Inferior parietal cortex (tissue), 1 donor: Measurements from ENCODE around the gene GADD45GIP1.
"Not testable (repeated sequence)": the region's sequence is repeated elsewhere in the genome, so short reads cannot be mapped to it uniquely, and the experiment has no call there.

Experiments used
- DNase-seq: peaks from one replicate; pipeline ENCODE4 v3.0.0-alpha.2; 2016; ENCODE audit errors: extremely low spot score

Gene GADD45GIP1

DNA sequence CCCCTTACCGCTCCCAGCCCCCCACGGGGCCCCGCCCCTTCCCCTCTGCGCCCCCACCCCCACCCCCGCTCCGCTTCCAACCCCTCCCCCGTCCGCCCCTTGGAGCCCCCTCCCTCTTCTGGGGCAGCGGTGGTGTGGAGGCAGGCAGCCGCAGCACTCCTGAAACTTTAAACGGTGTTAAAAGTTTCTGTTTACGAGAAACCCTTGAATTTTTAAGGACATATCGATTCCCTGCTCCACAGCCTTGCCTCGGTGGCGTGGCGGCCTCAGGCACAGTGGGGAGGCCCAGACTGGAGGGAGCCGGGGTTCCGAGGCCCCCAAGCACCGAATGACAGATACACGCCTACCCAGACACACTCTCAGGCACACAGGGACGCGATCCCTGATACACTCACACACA lies 33.4 kb upstream of the GADD45GIP1 start:
- no peak for DNase-seq

DNA sequence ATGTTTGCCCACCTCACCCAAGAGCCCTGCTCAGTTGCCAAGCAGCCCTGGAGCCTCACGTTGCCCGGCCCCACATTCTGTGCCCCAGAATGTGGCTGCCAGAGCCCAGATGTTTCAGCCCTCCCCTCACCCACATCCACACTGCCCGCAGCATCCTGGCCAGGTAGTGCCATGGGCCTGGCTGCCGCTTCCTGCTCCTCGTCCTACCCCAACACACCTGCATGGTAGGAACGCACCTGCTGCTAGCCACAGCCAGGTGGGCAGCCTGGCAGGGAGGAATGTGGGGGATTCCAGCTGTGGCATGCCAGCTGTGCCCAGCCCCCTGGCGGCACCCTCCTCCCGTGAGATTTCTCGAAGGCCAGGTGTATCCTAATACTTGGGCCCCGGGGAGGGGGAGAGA lies 30.8 kb upstream of the GADD45GIP1 start:
- no peak for DNase-seq

DNA sequence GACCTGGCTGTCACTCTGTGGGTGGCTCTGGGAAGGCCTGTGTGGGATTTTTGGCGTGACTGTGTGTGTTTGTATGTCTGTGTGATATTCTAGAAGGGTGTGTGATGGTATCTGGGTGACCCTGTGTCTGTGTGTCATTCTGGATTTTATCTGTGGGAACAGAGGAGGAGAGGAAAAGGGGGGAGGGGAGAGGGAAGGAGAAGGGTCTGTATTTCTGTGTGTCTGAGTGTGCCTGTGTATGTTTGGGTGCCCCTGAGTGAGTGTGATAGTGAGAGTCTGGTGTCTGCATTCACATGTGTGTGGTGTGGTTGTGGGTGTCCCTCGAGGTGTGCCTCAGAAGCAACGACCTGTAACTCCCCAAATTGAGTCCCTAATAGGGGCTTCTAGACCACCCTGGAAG lies 30.2 kb upstream of the GADD45GIP1 start:
- no peak for DNase-seq

GRCh38 chr19:12986726-12987125 lies 29.7 kb upstream of the GADD45GIP1 start:
- no peak for DNase-seq

DNA sequence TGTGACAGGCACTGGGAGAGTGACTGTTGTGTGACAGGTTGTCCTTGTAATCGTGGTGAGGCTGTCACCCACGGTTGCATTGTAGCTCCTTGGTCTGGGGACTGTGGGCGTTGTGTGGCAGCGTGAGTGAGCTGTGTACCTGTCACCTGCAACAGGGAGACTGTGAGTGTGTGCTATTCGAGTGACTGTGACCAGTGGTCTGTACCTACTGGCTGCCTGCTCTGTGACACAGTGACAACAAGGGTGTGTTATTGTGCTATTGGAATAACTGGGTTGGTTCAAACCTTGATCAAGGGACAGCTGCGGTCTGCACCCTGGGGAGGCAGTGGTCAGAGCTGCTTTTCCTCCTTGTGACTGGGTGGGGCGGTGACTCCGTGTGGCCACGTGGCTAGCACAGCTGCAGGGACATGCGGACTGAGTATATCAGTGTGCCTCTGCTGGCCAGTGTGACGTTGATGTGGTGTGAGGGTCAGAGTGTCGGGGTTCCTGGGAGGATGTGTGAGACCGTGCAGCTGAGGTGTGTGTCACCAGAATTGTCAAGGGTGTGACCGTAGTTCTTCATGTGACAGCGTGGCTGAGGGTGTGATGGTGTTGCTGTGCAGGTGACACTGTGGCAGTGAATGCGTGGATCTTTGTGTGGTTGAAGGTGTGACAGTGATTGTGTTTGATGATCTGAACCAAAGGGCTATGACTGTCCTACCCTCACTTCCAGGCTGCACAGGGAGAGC lies 28.2 kb upstream of the GADD45GIP1 start:
- peak; percentile 84 for DNase-seq

DNA sequence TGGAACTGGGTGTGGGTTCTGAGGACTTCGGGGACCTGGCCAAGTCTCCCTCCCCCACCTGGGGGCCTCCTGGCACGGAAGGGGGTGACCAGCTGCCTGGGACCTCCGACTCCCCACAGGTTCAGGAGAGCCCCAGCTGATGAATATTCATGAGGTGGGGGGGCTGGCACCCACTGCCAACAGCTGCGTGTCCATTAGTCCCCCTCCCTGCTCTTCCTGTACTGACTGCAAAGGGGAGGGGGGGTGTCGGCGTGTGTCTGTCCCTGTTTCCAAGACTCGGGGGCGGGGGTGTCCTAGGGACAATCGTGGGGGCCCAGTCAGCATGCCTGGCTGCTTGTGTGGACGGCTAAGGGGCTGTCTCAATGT lies 27.6 kb upstream of the GADD45GIP1 start:
- DNase-seq, result no peak

DNA sequence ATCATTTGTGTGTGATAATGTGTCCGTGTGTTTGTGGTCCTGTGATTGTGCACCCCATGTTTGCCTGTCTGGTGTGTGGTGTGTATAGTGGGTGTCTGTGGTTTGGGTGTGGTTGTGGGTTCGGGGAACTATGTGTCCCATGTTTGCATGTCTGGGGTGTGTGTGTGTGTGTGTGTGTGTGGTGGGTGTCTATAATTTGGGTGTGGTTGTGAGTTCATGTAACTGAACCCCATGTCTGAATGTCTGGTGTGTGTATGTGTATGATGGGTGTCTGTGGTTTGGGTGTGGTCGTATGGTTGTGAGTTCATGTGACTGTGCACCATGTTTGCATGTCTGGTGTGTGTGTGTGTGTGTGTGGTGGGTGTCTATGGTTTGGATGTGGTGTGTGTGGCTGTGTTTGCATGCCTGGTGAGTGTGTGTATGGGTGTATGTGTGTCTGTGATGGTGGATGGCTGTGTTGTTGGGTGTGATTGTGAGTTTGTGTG lies 27.2 kb upstream of the GADD45GIP1 start:
- no peak for DNase-seq

DNA sequence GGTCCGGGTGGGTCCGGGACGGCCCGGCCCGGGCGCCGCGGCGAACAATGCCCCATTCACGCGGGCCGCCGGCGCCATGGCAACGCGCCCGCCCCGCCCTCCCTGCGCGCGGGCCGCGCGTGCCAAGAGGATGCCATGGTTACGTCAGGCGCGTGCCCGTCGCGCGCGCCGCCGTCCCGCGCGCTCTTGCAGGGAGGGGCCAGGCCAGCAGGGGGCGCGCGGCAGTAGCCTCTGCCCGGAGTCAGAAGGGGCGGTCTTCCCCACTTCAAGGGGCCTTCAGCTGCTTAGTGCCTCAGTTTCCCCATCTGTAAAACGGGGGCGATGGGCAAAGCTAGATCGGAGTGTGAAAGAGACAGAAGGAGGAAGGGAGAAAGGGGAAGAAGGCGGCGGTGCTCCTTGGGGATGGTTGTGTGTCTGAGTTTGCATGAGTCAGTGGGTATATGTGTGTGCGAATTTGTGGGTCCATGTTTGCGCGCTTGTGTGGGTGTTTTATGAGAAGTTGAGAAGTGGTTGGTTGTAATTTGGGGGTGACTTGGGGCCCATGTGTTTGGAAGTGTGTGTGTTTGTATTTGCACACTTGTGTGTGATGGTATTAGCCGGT lies 26.6 kb upstream of the GADD45GIP1 start:
- peak; percentile 87 for DNase-seq

DNA sequence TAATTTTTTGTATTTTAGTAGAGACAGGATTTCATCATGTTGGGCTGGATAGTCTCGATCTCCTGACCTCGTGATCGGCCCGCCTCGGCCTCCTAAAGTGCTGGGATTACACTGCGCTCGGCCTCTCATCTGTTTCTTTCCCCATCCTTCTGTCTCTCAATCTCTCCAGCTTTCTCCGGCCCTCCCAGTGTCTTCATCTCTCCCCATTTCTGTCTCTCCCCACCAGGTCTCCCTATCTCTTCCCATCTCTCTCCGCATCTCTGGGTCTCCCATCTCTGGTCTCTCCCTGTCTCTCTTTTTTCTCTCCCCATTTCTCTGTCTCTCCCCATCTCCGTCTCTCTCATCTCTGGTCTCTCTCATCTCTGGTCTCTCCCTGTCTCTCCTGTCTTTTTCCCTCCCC lies 26.1 kb upstream of the GADD45GIP1 start:
- no peak for DNase-seq

- DNase-seq, result no peak
Observed at GRCh38 chr19:12982648-12983047, 25.6 kb upstream of the GADD45GIP1 start.

GRCh38 chr19:12979974-12980373 lies 23.0 kb upstream of the GADD45GIP1 start:
- no peak for DNase-seq

- DNase-seq, result not testable (repeated sequence)
Observed at GRCh38 chr19:12976109-12976508, 19.1 kb upstream of the GADD45GIP1 start.

- no peak for DNase-seq
Observed at GRCh38 chr19:12975221-12975741, 18.3 kb upstream of the GADD45GIP1 start.

DNA sequence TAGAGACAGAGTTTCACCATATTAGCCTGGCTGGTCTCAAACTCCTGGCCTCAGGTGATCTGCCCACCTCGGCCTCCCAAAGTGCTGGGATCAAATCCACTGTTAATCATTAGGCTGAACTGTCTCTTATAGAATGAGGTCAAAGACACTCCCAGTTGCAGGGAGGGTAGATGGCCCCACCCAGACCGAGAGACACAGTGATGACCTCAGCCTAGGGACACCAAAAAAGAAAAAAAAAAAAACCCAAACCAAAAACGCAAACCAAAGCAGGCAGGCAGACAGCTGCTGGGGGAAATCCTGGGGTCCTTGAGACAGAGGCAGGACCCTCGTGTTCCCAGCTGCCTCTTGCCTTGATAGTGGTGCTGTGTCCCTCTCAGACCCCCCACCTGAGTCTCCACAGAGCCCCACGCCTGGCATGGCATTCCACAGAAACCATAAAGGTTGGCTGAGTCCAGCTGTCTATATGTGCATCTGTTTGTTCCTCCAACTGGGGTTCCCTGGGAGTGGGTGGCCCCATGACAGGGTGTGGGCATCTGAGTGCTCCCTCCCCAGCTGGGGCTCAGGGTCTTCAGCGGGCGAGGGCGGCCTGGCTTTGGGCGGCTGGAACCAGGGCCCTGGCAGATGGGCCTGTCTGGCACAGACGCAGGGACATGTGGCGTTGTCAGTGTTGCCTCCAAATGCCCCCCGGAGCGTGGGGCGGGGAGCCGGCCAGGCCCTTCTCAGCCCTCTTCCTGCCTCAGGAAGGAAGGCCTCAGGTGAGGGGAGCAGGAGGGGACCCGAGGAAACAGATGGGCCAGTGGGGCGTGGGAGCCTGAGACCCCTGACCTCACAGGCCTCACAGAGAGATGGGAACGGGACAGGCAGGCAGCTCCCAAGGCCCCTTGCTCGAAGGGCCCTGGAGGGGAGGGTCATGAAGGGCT lies 17.5 kb upstream of the GADD45GIP1 start:
- DNase-seq, result no peak

DNA sequence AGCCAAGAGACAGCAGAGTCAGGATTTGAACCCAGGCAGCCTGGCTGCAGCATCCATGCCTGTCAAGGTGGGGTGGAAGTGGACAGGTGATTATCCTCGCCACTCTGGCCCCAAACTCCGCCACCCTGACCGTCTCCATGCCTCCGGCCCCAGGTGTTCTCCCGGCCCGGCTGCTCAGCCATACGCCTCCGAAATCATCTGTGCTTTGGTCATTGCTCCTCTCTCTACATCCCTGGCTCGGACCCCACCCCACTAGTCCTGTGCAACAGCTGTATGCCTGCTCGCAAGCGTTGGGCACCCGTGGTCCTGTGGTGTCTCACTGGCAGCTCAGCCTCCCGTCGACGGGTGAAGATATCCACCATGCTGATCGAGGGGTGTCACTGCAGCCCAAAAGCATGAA lies 16.2 kb upstream of the GADD45GIP1 start:
- DNase-seq, result no peak

DNA sequence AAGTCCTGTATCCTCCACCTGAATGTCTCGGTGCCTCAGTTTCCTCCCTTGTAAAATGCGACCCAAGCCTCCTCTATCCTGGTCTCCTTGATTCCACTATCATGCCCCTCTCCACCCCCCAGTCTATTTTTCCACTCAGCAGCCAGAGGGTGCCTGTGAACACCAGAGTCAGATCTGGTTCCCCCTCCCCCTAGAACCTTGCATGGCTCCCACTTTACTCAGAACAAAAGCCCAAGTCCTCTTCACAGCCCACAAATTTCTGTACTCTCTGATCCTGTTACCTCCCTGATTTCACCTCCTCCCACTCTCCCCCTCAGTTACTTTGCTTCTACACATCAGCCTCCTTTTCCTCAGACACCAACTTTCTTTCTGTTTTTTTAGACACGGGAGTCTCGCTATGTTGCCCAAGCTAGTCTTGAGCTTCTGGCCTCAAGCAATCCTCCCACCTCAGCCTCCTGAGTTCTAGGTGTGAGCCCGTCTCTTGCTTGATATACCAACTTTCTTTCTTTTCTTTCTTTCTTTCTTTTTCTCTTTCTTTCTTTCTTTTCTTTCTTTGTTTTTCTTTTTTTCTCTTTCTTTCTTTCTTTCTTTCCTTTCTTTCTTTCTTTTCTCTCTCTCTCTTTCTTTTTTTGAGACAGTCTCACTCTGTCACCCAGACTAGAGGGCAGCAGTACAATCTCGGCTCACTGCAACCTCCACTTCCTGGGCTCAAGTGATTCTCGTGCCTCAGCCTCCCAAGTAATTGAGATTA lies 13.2 kb upstream of the GADD45GIP1 start:
- DNase-seq, result no peak

DNA sequence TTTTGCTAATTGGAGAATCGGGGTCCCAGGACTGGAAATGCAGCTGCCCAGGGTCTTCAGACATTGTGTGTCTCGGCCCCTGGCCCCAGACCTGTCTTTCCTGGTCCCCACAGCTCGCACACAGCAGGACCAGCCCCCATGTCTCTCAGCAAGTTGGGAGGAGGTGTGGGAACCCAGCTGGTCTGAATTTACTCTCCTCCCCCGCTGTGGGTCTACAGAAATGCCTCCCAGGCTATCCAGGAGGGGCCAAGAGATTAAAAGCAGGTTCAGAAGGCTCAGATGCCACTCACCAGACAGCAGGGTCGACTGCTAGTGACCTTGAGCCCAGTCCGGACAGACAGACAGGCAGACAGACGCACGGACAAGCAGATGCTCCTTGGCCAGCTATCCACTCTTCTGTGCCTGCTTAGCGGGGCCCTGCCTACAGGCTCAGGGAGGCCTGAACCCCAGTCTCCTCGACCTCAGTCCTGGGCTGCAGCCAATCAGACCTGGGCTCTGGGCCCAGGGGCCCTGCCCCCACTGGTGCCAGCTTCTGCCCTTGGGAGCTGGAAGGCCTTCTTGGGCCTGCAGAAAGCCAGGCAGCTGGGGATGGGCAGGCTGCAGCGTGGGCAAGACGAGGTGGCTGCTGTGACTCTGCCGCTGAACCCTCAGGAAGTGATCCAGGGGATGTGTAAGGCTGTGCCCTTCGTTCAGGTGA lies 12.4 kb upstream of the GADD45GIP1 start, which contains the start of gene DAND5:
DAND5 (plus strand) TSS at position 285 of the 697 bp plus-strand sequence; CDS start at position 370, 85 bp downstream.
- no peak for DNase-seq

- no peak for DNase-seq
Observed at GRCh38 chr19:12967907-12968306, 10.9 kb upstream of the GADD45GIP1 start.

GRCh38 chr19:12965812-12966135 lies 8.8 kb upstream of the GADD45GIP1 start:
- no peak for DNase-seq

- DNase-seq, result peak; percentile 76
Observed at GRCh38 chr19:12965017-12965811, 8.2 kb upstream of the GADD45GIP1 start.
